ENCODE measurements around the gene KCNC4. TPM values are rescaled to one million over a fixed set of nuclear protein-coding genes. Genes with fewer than 3 reads are reported as not detected.
A peak's percentile ranks its signal among the peaks of the same experiment; 100 is the strongest.

The KCNC4 gene
- 4.7 and 6.8 TPM in 2 replicates for total RNA-seq (ENCODE audit: low replicate concordance)

DNA sequence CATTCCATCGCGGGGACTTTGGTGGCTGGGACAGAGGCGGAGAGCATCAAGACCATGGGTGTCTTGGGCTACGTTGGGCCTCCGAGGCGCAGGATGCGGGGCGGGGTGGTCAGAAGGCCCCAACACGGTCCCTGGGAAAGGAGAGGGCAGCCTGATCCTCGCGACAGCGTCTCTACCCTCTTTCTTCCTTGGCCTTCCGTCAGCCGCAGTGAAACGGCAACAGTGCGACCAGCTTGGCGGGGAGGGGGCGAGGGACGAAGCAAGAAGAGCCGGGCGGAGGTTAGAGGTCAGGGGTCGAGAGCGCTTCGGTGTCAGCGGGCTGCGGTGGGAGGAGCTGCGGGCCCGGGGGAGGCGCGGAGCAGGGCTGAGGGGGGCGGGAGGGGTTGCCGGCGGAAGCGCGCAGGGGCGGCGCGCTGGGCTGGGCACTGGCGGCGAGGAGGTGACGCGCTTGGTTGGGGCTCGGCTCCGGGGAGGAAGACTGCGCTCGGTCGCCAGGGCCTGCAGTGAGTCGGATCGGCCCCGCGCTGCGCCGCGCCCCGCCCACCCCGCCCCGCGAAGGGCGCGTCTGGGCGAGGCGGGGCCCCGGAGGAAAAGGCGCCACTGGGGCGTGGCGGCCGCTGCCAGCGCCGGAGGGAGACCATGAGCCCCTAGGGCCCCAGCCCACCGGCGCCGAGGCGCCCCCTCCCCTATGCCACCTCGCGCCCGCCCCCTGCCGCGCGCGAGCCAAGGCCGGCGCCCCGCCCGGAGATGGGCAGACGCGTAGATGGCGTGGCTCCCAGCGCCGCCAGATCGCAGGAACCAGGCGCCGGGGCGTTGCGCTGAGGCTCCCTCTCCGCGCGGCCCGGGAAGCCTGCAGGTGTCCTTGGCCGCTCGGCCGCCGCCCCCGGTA, at the start of gene KCNC4:
KCNC4 (plus strand) TSS at position 600 of the 889 bp plus-strand sequence. CDS start 1,186 bp downstream, outside the sequence.
- peak within 1 kb of the TSS; percentile 69 for H3K4me3 ChIP-seq (ENCODE audit: low read depth, low read length)
- no peak for TF ChIP-seq CTCF (IDR thresholded peaks at IDR 0.05; ENCODE audit: insufficient read depth, low read length)
- DNase-seq (ENCODE audit: low read depth): peak; percentile 71

GRCh38 chr1:110160538-110161100, 49.5 kb upstream of the KCNC4 start:
- no peak for DNase-seq (ENCODE audit: low read depth)
- TF ChIP-seq CTCF (IDR thresholded peaks at IDR 0.05; ENCODE audit: insufficient read depth, low read length): no peak
- no peak overlapping the region for H3K4me3 ChIP-seq (ENCODE audit: low read depth, low read length)

DNA sequence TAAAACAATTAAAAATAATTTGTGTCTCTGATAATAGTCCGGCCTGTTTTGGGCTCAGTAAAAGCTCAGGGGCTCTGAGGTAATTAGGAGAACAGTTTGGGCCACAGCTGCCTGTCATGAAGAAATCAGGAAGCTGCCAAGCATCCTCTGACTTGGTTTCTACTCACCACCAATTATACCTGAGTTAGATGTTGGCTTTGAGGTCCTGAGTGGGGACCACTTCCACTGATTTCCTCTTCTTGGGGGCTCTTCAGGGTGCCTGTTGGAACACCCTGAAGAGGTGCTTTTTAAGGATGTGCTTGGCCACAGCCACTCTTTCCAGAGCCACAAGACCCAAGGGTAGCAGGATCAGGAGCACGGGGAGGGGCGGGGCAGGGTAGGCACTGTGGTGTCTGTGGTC, 48.9 kb upstream of the KCNC4 start:
- H3K4me3 ChIP-seq (ENCODE audit: low read depth, low read length): no peak overlapping the region
- no peak for TF ChIP-seq CTCF (IDR thresholded peaks at IDR 0.05; ENCODE audit: insufficient read depth, low read length)
- no peak for DNase-seq (ENCODE audit: low read depth)

GRCh38 chr1:110161849-110162248, 48.3 kb upstream of the KCNC4 start:
- DNase-seq (ENCODE audit: low read depth): no peak
- TF ChIP-seq CTCF (IDR thresholded peaks at IDR 0.05; ENCODE audit: insufficient read depth, low read length): no peak
- H3K4me3 ChIP-seq (ENCODE audit: low read depth, low read length): no peak overlapping the region

DNA sequence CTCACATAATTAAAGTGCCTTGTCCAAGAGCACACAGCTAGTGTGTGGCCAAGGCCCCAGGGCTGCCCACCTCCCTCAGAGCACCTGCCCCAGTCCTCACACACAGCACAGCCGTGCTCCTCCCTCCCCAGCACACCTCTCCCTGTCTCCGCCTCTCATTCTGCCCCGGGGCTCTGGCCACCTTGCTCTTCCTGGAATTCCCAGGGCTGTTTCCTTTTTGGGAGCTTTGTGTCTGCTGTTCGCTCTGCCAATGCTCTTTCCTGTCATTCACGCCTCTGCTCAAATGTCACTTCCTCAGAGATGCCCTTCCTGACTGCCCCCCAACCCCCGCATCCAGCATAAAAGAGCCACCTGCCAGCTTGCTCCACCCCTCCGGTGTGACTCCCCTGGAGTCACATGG, 46.5 kb upstream of the KCNC4 start:
- no peak for TF ChIP-seq CTCF (IDR thresholded peaks at IDR 0.05; ENCODE audit: insufficient read depth, low read length)
- no peak overlapping the region for H3K4me3 ChIP-seq (ENCODE audit: low read depth, low read length)
- no peak for DNase-seq (ENCODE audit: low read depth)

GRCh38 chr1:110164725-110165350, 45.3 kb upstream of the KCNC4 start:
- no peak for DNase-seq (ENCODE audit: low read depth)
- TF ChIP-seq CTCF (IDR thresholded peaks at IDR 0.05; ENCODE audit: insufficient read depth, low read length): no peak
- no peak overlapping the region for H3K4me3 ChIP-seq (ENCODE audit: low read depth, low read length)
